Activated CD4-positive, CD25-positive, alpha-beta regulatory T cell treated with anti-CD3 and anti-CD28 coated beads, Interleukin-2, amount 50 U/mL, for 16 hours (primary cell): ENCODE measurements around the gene ESCO1.
"Not testable (repeated sequence)": the region's sequence is repeated elsewhere in the genome, so short reads cannot be mapped to it uniquely, and the experiment has no call there.

Experiments used
- DNase-seq: peaks from one replicate; pipeline ENCODE4 v3.0.0-alpha.2; 2020; ENCODE audit warnings: low read depth, low spot score

Gene ESCO1, protein sequence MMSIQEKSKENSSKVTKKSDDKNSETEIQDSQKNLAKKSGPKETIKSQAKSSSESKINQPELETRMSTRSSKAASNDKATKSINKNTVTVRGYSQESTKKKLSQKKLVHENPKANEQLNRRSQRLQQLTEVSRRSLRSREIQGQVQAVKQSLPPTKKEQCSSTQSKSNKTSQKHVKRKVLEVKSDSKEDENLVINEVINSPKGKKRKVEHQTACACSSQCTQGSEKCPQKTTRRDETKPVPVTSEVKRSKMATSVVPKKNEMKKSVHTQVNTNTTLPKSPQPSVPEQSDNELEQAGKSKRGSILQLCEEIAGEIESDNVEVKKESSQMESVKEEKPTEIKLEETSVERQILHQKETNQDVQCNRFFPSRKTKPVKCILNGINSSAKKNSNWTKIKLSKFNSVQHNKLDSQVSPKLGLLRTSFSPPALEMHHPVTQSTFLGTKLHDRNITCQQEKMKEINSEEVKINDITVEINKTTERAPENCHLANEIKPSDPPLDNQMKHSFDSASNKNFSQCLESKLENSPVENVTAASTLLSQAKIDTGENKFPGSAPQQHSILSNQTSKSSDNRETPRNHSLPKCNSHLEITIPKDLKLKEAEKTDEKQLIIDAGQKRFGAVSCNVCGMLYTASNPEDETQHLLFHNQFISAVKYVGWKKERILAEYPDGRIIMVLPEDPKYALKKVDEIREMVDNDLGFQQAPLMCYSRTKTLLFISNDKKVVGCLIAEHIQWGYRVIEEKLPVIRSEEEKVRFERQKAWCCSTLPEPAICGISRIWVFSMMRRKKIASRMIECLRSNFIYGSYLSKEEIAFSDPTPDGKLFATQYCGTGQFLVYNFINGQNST

DNA sequence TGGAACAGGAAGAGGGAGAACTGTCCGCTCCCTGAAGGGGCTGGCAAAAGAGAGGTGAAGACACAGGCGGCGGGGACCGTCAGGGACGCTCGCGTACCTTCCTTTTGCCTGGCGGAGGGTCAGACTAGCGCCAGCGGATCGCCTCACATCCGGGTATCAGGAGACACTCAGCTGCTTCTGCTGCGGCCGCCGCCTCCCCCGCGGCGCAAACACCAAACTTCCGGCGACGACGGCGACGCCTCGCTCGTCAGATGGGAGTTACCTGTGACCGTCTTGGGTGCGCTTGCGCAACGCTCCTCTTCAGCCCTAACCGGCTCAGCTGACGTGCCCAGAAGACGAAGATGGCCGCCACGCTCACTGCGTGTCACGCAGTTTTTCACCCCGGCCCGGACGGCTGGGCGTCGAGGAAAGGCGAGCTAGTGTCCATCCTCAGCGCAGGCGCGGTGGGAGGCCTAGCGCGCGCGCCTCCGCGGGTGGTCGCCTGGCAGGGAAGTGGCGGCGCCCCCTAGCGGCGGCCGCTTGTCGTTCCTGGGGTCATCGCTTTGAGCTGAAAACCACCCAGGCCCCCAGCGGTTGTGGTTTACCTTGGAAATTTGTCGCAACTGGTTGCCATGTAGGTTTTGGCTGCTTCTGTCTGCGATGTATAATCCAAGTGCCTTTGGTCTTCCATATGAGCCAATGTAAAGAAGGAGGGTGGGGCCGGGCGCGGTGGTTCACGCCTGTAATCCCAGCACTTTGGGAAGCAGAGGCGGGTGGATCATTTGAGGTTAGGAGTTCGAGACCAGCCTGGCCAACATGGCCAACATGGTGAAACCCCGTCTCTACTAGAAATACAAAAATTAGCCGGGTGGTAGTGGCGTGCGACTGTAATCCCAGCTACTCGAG is at the start of gene ESCO1:
Gene ESCO1, minus strand, starts transcription at position 179 of the 885 bp plus-strand sequence. CDS start 25,861 bp downstream, outside the sequence.
- peak; percentile 88 for DNase-seq

DNA sequence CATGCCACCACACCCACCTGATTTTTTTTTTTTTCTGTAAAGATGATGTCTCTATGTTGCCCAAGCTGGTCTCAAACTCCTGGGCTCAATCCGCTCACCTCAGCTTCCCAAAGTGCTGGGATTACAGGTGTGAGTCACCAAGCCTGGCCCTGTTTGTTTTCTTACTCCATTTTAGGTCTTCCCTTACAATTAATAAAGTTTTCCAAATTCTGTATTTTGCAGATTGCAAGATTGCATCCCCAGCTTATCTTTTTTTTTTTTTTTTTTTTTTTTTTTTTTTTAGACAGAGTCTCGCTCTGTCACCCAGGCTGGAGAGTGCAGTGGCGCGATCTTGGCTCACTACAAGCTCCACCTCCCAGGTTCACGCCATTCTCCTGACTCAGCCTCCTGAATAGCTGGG is 39.9 kb upstream of the ESCO1 start:
- not testable (repeated sequence) for DNase-seq

DNA sequence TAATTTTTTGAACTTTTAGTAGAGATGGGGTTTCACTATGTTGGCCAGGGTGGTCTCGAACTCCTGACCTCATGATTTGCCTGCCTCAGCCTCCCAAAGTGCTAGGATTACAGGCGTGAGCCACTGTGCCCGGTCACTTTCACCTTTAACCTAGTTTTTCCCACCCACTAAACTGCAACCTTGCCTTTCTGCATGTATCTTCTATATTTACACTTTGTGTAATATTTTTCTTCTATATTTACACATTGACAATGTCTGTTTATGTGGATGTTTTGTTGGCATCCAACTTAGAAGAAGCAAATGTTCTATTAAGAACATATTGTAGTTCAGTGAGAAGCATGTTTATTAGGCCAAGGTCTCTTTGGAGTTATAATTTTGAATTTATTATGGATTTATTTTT is 38.3 kb upstream of the ESCO1 start:
- no peak for DNase-seq

DNA sequence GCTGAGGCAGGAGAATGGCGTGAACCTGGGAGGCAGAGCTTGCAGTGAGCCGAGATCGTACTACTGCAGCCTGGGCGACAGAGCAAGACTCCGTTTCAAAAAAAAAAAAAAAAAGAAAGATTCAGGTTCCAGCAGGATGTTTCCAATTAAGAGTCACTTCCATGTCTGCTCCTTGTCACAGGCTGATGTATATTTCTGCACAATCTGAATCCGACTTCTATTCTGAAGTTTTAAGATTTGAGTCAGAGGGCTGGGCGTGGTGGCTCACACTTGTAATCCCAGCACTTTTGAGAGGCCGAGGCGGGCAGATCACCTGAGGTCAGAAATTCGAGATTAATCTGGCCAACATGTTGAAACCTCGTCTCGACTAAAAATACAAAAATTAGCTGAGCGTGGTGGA is 36.3 kb upstream of the ESCO1 start:
- DNase-seq, result no peak

DNA sequence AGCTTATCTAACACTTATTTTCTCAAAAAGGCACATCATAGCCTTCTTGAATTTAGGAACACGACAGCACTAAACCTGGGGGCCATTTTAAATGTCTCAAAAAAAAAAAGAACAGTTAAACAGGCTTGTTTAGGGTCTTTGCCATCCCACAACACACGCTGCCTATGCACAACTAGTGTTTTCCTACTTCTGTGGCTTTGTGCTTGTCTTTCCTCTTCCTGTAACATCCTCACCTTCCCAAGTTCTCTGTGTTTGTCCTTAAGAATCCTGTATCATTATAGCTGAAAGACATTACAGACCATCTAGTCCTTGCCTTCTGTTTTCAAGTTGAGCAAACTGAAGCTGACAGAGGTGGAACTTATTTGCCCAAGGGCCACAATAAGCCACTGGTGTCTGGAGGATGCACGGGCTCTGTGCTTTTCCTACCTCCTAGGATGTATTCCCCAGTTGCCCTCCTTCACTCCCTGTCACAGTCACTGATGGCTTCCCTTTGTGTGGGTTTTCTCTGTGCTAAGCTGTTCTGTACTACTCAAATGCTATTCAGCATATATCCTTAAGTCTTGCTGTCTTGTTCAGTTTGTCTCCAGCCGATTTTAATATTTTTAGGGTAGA is 34.2 kb upstream of the ESCO1 start:
- no peak for DNase-seq

DNA sequence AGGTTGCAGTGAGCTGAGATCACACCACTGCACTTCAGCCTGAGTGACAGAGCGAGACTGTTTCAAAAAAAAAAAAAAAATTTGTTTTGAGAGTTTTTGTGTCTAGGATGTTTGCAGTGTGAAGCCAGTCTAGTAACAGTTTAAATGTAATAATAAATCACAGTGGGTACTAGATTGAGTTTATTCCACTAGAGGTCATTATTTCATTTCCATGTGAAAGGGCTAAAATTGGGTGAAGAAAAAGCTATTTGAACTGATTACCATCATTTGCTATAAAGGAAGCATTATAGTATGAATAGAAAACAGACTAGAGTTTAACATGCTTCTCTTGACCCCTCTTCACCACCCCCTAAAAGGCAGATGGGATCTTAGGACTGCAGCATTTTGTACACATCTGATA is 31.9 kb upstream of the ESCO1 start:
- no peak for DNase-seq

DNA sequence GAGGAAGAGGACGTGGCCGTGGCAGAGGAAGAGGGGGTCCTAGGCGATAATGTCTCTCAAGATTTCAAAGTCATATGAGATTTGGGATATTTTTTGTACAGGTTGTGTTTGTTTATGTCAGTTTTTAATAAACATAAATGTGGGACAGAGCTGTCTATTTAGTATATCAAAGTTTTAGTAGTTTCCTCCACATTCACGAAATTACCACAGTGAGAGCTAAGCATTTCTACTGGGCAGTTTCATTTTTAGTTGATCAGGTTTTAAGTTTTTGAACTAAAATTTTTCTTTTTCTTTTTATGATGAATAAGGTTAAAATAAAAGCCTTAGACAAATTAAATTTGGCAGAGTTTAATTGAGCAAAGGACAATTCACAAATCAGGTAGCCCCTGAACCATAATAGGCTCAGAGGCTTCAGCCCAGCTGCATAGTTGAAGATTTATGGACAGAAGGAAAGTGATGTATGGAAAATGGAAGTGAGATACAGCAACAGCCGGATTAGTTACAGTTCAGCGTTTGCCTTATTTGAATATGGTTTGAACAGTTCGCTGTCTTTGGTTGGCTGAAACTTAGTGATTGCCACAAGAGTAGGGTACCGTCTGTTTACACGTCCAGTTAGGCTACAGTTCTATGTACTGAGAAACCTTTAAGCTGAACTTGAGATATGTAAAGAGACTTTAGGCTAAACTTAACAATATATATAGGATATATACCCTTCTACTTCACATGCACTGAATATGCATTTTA is 28.8 kb upstream of the ESCO1 start:
- DNase-seq, result no peak

DNA sequence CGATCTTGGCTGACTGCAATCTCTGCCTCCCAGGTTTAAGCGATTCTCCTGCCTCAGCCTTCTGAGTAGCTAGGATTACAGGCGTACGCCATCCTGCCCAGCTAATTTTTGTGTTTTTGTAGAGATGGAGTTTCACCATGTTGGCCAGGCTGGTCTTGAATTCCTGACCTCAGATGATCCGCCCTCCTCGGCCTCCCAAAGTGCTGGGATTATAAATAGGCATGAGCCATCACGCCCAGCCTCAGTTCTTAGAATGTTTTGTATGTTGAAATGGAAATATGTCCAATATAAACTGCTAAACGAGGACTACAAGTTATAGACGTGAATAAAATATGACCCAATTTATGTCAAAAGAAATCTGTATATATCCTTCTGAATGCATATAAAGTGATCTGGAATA is 21.1 kb upstream of the ESCO1 start:
- DNase-seq, result not testable (repeated sequence)

DNA sequence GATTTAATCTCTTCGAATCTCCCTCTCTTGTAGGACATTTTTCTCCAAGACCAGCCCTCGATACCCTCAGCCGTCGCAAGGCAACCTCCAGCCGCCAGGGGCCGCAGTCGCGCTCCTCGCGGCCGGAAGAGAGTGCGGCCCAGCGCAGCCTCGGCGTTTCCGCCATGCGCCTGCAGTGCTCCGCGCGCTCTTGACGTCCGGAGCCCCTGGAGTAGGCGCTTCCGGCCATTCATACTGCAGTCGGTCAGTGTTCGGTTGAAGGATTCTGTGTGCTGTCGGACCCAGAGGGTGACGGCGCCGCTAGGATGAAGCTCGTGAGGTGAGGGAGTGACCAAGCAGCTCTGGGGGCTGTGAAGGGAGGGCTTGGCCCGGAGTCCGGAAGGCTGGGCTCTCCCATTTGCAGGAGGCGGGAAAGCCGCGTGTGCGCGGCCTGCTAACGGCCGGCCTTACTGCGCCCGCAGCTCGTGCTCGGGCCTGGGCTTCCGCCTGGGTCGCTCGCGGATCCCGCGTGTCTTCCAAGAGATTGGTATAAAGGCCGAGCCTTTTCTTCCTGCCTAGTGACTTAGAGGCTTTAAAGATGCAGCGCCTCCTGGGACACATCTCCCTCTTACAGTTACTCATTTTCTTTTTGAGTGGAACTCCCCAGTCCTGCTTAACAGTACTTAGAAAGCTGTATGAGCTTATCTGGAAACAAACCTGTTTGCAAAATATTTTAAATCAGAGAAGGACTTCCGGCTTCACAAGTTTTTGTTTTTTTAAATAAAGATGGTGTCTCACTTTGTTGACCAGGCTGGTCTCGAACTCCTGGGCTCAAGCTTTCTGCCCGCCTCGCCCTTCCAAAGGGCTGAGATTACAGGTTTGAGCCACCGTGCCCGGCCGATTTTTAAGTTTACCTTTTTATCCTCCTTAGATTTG is 11.9 kb upstream of the ESCO1 start, which contains the start of gene SNRPD1:
Gene SNRPD1, plus strand, starts transcription at position 190 of the 915 bp plus-strand sequence. Its CDS starts 116 bp downstream, at position 306.
- peak; percentile 81 for DNase-seq

DNA sequence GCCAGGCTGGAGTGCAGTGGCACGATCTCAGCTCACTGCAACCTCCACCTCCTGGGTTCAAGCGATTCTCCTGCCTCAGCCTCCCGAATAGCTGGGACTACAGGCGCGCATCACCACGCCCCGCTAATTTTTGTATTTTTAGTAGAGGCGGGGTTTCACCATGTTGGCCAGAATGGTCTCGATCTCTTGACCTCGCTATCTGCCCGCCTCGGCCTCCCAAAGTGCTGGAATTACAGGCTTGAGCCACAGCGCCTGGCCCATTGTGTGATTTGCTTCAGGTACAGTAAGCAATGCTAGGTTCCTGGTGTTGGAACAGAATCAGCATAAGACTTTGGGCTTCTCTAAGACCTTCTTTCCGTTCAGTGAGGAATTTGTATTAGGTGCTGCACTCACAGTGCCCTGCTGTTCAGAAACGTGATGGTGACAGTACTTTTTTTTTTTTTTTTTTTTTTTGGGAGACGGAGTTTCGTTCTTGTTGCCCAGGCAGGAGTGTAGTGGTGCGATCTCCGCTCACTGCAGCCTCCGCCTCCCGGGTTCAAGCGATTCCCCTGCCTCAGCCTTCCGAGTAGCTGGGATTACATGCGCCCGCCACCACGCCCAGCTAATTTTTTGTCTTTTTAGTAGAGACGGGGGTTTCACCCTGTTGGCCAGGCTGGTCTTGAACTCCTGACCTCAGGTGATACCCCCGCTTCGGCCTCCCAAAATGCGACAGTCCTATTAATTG is 11.1 kb upstream of the ESCO1 start:
- not testable (repeated sequence) for DNase-seq

DNA sequence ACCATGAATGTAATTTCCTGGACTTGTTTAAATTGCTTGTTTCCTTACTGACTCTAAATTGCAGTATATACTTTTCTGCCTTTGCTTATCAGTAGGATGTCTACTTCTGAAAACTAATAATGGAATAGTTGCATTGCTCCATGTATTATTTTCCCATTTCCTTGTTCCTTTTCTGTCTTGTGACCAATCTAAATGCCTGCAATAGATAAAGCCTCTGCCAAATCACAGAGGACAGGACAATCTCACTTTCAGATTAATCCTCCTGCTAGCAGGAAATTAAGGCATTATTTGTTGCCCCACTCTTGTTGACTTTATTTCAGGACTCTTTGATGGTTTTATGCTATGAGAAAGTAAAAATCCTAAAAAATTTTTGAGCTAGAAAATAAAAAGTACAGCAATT is 4.7 kb upstream of the ESCO1 start:
- no peak for DNase-seq

DNA sequence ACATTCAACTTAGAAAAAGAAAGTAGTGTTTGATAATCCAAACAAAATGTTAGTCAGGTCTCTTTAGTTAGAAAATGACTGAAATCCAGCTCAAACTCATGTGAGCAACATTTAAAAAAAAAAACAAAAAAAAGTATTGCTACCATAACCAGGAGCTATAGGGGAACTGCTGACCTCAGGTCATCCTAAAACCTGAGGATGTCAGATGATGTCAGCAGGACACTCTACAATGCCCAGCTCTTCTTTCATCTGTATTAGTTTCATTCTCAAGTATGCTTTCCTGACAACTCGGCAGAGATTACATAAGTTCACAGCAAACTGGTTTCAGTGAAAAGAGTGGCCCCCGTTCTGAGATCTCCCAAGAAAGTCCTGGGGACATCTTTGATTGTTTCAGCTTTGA is 4.2 kb upstream of the ESCO1 start:
- DNase-seq, result no peak

DNA sequence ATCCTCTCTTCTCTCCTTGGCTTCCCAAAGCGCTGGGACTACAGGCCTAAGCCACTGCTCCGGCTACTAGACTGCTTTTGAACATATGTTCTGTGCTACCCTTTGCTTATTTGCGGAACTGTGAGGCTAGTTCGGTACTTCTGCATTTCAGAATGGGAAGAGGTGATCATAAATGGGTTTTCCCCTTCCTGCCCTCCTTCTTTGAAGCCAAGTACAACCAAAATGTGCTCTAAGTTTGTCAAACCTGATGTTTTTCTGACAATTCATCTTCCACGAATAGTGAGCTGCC is 1.7 kb upstream of the ESCO1 start:
- no peak for DNase-seq

DNA sequence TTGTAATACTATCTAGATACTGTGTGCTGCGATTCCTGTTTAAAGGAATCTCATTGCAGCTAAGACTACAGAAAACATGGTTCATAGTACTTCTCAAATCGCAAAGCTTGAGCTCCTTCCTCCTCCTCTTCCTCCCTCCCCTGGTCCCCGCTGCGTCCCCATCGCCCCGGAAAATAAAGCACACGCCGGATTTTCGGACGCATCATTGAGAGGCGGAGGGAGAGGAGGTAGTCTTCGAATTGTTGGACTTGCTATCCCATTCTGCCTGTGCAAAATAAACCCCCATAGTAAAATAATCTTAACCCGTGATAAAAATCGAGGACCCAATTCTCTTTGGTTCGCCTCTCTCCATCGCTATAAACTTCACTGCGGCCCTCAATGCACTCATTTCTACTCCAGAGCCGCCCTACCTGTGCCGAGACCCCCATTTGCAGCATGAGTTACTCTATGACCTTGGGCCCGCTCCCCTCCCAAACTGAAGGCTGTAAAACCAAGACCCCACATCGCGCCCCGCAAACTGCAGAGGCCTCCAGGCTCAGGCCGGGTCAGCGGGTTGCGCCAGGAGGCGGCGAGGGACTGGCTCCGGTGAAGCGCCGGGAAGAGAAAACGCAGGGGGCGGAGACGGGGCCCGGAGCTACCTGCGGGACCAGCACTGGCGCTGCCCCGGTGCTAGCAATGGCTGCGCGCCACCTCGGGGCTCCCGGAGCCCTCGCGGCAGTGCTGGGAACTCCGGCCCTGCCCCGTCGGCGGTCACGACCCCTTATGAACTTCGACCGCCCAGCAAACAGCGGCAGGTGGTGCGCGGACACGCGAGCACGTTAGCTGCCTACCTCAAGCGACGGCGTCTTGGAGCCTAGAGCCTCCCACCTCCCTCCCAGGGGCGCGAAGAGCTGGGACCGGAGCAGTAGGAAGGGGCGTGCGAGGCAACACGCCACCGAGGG is 649 bp downstream of the ESCO1 start:
- peak; percentile 21 for DNase-seq

DNA sequence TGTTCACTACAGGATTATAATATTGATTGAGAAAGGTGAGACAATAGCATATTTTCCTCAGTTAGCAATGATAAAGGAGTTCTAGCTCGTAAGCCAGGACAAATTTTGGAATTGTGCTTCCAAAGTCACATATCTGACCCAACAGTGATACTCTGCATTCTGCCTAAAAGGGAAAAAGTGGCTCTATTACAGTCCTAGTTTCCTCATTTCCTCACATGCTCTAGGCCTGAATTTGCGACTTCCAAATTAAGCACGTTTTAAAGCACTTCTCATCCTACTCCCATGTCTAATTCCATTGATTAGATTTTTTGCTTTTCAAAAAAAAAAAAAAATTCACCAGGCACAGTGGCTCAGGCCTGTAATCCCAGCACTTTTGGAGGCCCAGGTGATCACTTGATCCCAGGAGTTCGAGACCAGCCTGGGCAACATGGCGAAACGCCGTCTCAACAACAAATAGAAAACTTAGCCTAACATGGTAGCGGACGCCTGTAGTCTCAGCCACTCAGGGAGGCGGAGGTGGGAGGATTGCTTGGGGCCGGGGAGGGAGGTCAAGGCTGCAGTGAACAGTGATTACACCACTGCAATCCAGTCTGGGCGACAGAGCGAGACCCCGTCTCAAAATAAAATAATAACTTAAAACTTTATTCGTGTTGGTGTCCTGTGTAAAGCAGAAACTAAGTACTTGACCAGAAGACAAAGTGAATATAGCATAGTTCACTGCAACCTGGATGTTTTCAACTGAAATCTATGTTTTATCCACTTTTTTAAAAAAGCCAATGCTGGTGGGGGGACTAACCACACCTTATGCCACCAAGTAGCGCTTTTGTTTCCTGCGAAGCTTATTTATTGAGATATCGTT is 1.5 kb downstream of the ESCO1 start:
- DNase-seq, result no peak

DNA sequence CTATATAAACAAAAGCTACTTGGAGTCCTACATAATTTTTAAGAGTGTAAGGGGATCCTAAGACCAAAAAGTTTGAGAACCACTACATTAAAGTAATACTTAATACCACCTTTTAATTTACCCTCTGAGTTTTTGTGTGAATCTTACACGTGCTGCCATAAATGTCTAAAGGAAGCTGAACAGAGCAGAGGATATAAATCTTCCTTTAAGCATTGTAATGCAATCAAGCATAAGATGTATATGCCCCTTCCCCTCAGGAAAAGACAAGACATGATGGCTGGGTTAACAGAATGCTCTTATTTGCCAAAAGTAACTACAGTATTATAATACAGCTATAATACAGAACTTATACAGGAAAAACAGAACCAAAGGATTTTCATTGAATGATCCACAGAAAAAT is 2.9 kb downstream of the ESCO1 start:
- no peak for DNase-seq
